Measurements from ENCODE around the gene VAMP5. TPM values are rescaled to one million over a fixed set of nuclear protein-coding genes. Genes with fewer than 3 reads are reported as not detected.

Gene VAMP5
- total and polyA plus RNA-seq, 2 experiments from 2014 or later, result 0.87 to 7.8 TPM

DNA sequence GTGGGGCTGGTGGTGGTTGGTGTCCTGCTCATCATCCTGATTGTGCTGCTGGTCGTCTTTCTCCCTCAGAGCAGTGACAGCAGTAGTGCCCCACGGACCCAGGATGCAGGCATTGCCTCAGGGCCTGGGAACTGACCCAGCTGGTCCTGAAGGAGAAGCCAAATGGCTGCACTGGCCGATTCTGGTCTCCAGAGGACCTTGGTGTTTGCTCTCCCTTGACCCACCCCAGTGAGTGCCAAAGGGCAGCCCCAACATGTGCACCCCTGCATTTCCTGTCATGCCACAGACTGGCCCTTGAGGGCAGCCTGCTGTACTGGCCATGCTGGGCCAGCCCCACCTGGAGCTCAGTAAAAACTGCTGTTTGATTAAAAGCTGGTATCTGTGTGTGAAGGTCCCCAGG is 8.8 kb downstream of the VAMP5 start:
- Histone ChIP-seq H3K27ac (ENCODE audit: low read depth) (no peak overlapping the region), H3K4me1 (ENCODE audit: insufficient read depth) (peaks cover 6% of the 10 kb centered on the region), H4K20me1 (replicated peaks; ENCODE audit: insufficient read depth) (0 out of 2 replicates have a peak, but pooled peaks cover 5% of the 10 kb centered on the region), H3K9me2 (ENCODE audit: insufficient read depth) (no peaks in the 10 kb centered on the region), H3F3A (replicated peaks; ENCODE audit: low read depth) (no peaks in the 10 kb centered on the region), H3K27me3 (ENCODE audit: insufficient read depth) (no peaks in the 10 kb centered on the region), H3K4me3 (no peak overlapping the region), H3K79me2 (replicated peaks; ENCODE audit: insufficient read depth) (peaks cover 14% of the 10 kb centered on the region), H3K4me2 (no peak overlapping the region), H3K36me3 (ENCODE audit: insufficient read depth) (no peaks in the 10 kb centered on the region; the same call in 1 of the 2 replicates), H2AFZ (no peak overlapping the region)
- ATAC-seq (no peak), DNase-seq (ENCODE audit: low spot score) (no peak)
- H3K4me3 Mint-ChIP-seq, result no peak overlapping the region
- no peaks in the 10 kb centered on the region for H3K9me3 Mint-ChIP-seq
- TF ChIP-seq ZNF331 (CRISPR knock-in tag; IDR thresholded peaks at IDR 0.05; ENCODE audit: low read depth) (no peak), EZH2 (IDR thresholded peaks at IDR 0.05; ENCODE audit: low read depth, unreplicated experiment) (no peak), STAT1 (IDR thresholded peaks at IDR 0.05; ENCODE audit: unreplicated experiment) (no peak), ZNF114 (CRISPR knock-in tag; IDR thresholded peaks at IDR 0.05) (no peak), POLR2AphosphoS5 (IDR thresholded peaks at IDR 0.05; ENCODE audit: low read depth) (no peak), NANOG (IDR thresholded peaks at IDR 0.05; ENCODE audit: borderline replicate concordance) (no peak), JUNB (IDR thresholded peaks at IDR 0.05; ENCODE audit: unreplicated experiment) (no peak), CREB1 (CRISPR knock-in tag; IDR thresholded peaks at IDR 0.05; ENCODE audit: low read depth) (no peak), EZH2phosphoT487 (IDR thresholded peaks at IDR 0.05; ENCODE audit: unreplicated experiment) (no peak)
- TF ChIP-seq, protein P1, sequence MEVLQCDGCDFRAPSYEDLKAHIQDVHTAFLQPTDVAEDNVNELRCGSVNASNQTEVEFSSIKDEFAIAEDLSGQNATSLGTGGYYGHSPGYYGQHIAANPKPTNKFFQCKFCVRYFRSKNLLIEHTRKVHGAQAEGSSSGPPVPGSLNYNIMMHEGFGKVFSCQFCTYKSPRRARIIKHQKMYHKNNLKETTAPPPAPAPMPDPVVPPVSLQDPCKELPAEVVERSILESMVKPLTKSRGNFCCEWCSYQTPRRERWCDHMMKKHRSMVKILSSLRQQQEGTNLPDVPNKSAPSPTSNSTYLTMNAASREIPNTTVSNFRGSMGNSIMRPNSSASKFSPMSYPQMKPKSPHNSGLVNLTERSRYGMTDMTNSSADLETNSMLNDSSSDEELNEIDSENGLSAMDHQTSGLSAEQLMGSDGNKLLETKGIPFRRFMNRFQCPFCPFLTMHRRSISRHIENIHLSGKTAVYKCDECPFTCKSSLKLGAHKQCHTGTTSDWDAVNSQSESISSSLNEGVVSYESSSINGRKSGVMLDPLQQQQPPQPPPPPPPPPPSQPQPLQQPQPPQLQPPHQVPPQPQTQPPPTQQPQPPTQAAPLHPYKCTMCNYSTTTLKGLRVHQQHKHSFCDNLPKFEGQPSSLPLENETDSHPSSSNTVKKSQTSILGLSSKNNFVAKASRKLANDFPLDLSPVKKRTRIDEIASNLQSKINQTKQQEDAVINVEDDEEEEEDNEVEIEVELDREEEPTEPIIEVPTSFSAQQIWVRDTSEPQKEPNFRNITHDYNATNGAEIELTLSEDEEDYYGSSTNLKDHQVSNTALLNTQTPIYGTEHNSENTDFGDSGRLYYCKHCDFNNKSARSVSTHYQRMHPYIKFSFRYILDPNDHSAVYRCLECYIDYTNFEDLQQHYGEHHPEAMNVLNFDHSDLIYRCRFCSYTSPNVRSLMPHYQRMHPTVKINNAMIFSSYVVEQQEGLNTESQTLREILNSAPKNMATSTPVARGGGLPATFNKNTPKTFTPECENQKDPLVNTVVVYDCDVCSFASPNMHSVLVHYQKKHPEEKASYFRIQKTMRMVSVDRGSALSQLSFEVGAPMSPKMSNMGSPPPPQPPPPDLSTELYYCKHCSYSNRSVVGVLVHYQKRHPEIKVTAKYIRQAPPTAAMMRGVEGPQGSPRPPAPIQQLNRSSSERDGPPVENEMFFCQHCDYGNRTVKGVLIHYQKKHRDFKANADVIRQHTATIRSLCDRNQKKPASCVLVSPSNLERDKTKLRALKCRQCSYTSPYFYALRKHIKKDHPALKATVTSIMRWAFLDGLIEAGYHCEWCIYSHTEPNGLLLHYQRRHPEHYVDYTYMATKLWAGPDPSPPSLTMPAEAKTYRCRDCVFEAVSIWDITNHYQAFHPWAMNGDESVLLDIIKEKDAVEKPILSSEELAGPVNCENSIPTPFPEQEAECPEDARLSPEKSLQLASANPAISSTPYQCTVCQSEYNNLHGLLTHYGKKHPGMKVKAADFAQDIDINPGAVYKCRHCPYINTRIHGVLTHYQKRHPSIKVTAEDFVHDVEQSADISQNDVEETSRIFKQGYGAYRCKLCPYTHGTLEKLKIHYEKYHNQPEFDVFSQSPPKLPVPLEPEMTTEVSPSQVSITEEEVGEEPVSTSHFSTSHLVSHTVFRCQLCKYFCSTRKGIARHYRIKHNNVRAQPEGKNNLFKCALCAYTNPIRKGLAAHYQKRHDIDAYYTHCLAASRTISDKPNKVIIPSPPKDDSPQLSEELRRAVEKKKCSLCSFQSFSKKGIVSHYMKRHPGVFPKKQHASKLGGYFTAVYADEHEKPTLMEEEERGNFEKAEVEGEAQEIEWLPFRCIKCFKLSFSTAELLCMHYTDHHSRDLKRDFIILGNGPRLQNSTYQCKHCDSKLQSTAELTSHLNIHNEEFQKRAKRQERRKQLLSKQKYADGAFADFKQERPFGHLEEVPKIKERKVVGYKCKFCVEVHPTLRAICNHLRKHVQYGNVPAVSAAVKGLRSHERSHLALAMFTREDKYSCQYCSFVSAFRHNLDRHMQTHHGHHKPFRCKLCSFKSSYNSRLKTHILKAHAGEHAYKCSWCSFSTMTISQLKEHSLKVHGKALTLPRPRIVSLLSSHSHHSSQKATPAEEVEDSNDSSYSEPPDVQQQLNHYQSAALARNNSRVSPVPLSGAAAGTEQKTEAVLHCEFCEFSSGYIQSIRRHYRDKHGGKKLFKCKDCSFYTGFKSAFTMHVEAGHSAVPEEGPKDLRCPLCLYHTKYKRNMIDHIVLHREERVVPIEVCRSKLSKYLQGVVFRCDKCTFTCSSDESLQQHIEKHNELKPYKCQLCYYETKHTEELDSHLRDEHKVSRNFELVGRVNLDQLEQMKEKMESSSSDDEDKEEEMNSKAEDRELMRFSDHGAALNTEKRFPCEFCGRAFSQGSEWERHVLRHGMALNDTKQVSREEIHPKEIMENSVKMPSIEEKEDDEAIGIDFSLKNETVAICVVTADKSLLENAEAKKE (CRISPR knock-in tag; IDR thresholded peaks at IDR 0.05), result no peak
- TF ChIP-seq, protein P2, sequence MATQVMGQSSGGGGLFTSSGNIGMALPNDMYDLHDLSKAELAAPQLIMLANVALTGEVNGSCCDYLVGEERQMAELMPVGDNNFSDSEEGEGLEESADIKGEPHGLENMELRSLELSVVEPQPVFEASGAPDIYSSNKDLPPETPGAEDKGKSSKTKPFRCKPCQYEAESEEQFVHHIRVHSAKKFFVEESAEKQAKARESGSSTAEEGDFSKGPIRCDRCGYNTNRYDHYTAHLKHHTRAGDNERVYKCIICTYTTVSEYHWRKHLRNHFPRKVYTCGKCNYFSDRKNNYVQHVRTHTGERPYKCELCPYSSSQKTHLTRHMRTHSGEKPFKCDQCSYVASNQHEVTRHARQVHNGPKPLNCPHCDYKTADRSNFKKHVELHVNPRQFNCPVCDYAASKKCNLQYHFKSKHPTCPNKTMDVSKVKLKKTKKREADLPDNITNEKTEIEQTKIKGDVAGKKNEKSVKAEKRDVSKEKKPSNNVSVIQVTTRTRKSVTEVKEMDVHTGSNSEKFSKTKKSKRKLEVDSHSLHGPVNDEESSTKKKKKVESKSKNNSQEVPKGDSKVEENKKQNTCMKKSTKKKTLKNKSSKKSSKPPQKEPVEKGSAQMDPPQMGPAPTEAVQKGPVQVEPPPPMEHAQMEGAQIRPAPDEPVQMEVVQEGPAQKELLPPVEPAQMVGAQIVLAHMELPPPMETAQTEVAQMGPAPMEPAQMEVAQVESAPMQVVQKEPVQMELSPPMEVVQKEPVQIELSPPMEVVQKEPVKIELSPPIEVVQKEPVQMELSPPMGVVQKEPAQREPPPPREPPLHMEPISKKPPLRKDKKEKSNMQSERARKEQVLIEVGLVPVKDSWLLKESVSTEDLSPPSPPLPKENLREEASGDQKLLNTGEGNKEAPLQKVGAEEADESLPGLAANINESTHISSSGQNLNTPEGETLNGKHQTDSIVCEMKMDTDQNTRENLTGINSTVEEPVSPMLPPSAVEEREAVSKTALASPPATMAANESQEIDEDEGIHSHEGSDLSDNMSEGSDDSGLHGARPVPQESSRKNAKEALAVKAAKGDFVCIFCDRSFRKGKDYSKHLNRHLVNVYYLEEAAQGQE (IDR thresholded peaks at IDR 0.05; ENCODE audit: unreplicated experiment), result no peak
- TF ChIP-seq, protein P3, sequence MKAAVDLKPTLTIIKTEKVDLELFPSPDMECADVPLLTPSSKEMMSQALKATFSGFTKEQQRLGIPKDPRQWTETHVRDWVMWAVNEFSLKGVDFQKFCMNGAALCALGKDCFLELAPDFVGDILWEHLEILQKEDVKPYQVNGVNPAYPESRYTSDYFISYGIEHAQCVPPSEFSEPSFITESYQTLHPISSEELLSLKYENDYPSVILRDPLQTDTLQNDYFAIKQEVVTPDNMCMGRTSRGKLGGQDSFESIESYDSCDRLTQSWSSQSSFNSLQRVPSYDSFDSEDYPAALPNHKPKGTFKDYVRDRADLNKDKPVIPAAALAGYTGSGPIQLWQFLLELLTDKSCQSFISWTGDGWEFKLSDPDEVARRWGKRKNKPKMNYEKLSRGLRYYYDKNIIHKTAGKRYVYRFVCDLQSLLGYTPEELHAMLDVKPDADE (IDR thresholded peaks at IDR 0.05), result no peak
- TF ChIP-seq, protein P4, sequence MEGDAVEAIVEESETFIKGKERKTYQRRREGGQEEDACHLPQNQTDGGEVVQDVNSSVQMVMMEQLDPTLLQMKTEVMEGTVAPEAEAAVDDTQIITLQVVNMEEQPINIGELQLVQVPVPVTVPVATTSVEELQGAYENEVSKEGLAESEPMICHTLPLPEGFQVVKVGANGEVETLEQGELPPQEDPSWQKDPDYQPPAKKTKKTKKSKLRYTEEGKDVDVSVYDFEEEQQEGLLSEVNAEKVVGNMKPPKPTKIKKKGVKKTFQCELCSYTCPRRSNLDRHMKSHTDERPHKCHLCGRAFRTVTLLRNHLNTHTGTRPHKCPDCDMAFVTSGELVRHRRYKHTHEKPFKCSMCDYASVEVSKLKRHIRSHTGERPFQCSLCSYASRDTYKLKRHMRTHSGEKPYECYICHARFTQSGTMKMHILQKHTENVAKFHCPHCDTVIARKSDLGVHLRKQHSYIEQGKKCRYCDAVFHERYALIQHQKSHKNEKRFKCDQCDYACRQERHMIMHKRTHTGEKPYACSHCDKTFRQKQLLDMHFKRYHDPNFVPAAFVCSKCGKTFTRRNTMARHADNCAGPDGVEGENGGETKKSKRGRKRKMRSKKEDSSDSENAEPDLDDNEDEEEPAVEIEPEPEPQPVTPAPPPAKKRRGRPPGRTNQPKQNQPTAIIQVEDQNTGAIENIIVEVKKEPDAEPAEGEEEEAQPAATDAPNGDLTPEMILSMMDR (conservative IDR thresholded peaks at IDR 0.05; ENCODE audit: low read depth in 2 of 2), result no peak
- peaks cover 10% of the 10 kb centered on the region for H3K27me3 Mint-ChIP-seq (ENCODE audit: insufficient read depth, low read depth, poor library complexity)
- peaks cover 8% of the 10 kb centered on the region; the same call in 2 of the 3 replicates for H3K4me1 Mint-ChIP-seq
- peaks cover 3% of the 10 kb centered on the region; the same call in 1 of the 3 replicates for H3K36me3 Mint-ChIP-seq (ENCODE audit: low read depth)
- H3K27ac Mint-ChIP-seq, result no peak overlapping the region

Data from GM23338 (cell line).